Spleen (tissue), 11 donors: Measurements from ENCODE around the gene SLC35G6. TPM values are rescaled to one million over a fixed set of nuclear protein-coding genes. Genes with fewer than 3 reads are reported as not detected.

Source experiments
- DNase-seq: peaks from one replicate; pipeline ENCODE4 v3.0.0-alpha.2; 2020
- H3K27ac ChIP-seq, 8 donors: fragments of 200-600 bp; sonication (generic) in 7 of 8; 1 replicate in 4 of 8; 2 replicates in 4 of 8; pipeline versions ENCODE4 v1.5.0 to v1.8.0; 2016 to 2021; ENCODE audit warnings: inconsistent platforms in 4 of 8, mild to moderate bottlenecking in 4 of 8, moderate library complexity in 1 of 8
- H3K27me3 ChIP-seq, 7 donors: fragments of 200-600 bp; sonication (generic) in 6 of 7; replicated peaks in 1 of 7; 1 replicate in 4 of 7; 2 replicates in 3 of 7; pipeline versions ENCODE4 v1.5.0 to v1.8.0; 2016 to 2021; ENCODE audit warnings: inconsistent platforms in 3 of 7, mild to moderate bottlenecking in 1 of 7
- H3K36me3 ChIP-seq, 6 donors: fragments of 200-600 bp; sonication (generic) in 5 of 6; 1 replicate in 4 of 6; 2 replicates in 2 of 6; pipeline versions ENCODE4 v1.5.0 to v1.8.0; 2016 to 2021; ENCODE audit warnings: inconsistent platforms in 2 of 6
- H3K4me1 ChIP-seq, 6 donors: fragments of 200-600 bp; sonication (generic) in 5 of 6; 1 replicate in 3 of 6; 2 replicates in 3 of 6; pipeline versions ENCODE4 v1.5.0 to v1.8.0; 2016 to 2021; ENCODE audit warnings: inconsistent platforms in 3 of 6
- H3K4me3 ChIP-seq, 8 donors: fragments of 200-600 bp; sonication (generic) in 7 of 8; 1 replicate in 4 of 8; 2 replicates in 4 of 8; pipeline versions ENCODE4 v1.5.0 to v1.8.0; 2016 to 2021; ENCODE audit warnings: inconsistent platforms in 4 of 8, mild to moderate bottlenecking in 4 of 8, moderate library complexity in 2 of 8
- H3K9me3 ChIP-seq, 8 donors: fragments of 200-600 bp; sonication (generic) in 7 of 8; 1 replicate in 4 of 8; 2 replicates in 4 of 8; pipeline versions ENCODE4 v1.5.0 to v1.8.0; 2016 to 2021; ENCODE audit warnings: inconsistent platforms in 4 of 8
- CTCF ChIP-seq, 11 experiments: fragments of 200-600 bp in 7 of 11; fragments of 450-650 bp in 4 of 11; sonication (generic) in 4 of 11; IDR thresholded peaks in 8 of 11; conservative IDR thresholded peaks in 3 of 11; 1 replicate in 7 of 11; 2 replicates in 4 of 11; pipeline versions ENCODE4 v1.4.0 to v1.8.0; 2016 to 2021; ENCODE audit warnings: antibody characterized with exemption in 11 of 11, inconsistent platforms in 4 of 11, mild to moderate bottlenecking in 1 of 11
- POLR2A ChIP-seq, 3 donors: fragments of 450-650 bp; IDR thresholded peaks; one replicate each; pipeline ENCODE4 v1.5.1; 2017; ENCODE audit warnings: antibody characterized with exemption in 3 of 3, mild to moderate bottlenecking in 1 of 3
- POLR2AphosphoS5 ChIP-seq, 3 donors: sonication (generic); formaldehyde crosslinking; IDR thresholded peaks; one replicate each; pipeline ENCODE4 v1.5.1; 2017; ENCODE audit warnings: antibody characterized with exemption in 3 of 3
- WGBS, 5 donors: extraction: QIAGEN DNeasy Blood & Tissue Kit in 3 of 5; methylation state at CpG; one replicate each; pipeline versions ENCODE4 v1.1.5 to v1.1.7; 2013 to 2018; 5-methylcytosine and 5-hydroxymethylcytosine counted together
- intact Hi-C: fragments of 100-400 bp; cut with DNase I; formaldehyde crosslinking; loops from one replicate; pipeline ENCODE4 v1.15.0; 2023; ENCODE audit warnings: low total_unique reads
- polyA plus RNA-seq, 3 donors: library from polyadenylated mRNA; stranded (reverse); fragments of 200-250 nt; gene quantifications; one replicate each; pipeline ENCODE4 v1.2.1, GENCODE V29; 2013
- total RNA-seq, 7 donors: library from RNA; depleted of rRNA in 3 of 7; stranded (reverse); fragments of >200 nt in 3 of 7; fragmentation: NEBNext Ultra II Directional in 4 of 7; extraction: Animal tissue kit (Norgen Biotek cat#: 25700) in 4 of 7; gene quantifications; one replicate each; pipeline versions ENCODE4 v1.1.0 to v1.2.1, GENCODE V29; 2016 to 2021
- donor health status: healthy with polysubstance abuse.
- donor health status: DM: no; HTN: no; CAD: no; lungs with moderate emphysema.
- donor health status: DM: no; HTN: no; CAD: no.
- donor health status: Bipolar disorder and iron deficiency.
- donor health status: healthy.
- donor health status: DM: no; HTN: no; CAD: no.
- donor health status: DM: yes; HTN: yes; CAD: no.

The SLC35G6 gene
- total and polyA plus RNA-seq, 10 donors: 0.13 TPM; not detected in 9

DNA sequence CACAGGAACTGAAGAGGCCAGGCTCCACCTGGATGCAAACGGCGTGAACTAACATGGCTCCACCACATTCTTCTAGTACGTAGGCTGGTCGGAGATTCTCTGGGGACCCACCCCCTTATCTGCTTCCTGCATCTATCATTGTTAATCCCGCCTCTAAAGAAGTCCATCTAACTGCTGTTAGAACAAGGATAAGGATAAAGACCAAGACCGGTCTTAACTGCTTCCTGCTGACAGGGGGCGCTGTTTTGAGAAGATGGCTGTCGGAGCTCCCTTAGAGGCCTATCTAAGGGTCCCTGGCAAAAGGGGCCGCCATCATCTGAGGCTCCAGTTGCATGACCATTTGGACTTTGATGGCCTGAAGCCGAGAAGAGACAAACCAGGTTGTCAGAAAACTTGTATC is 41.8 kb downstream of the SLC35G6 start:
- 38 to 52% (median 41%) methylated on average over 10 of the region's 10 CpGs for whole genome bisulfite sequencing, 5 donors
- intact Hi-C loops: no loop called here
- Histone ChIP-seq H3K4me3 (no peak overlapping the region), H3K27me3 (no peaks in the 10 kb centered on the region), H3K9me3 (peaks cover 0 to 14% (median under 1%) of the 10 kb centered on the region in 8 donors), H3K27ac (no peak overlapping the region), H3K4me1 (peaks cover 0 to 7% (median 0%) of the 10 kb centered on the region in 6 donors), H3K36me3 (no peaks in the 10 kb centered on the region)
- DNase-seq: peak; percentile 80
- TF ChIP-seq POLR2AphosphoS5 (IDR thresholded peaks at IDR 0.05): no peak
- peak in 10 of 11 experiments; percentile 19 to 71 (median 62) for TF ChIP-seq CTCF (IDR thresholded peaks at IDR 0.05 in 8 of 11, conservative IDR thresholded peaks at IDR 0.05 in 3 of 11)

- intact Hi-C loops: no loop called here
- no peak for DNase-seq
- Histone ChIP-seq H3K27me3 (no peaks in the 10 kb centered on the region), H3K9me3 (peaks cover 0 to 39% (median 20%) of the 10 kb centered on the region in 8 donors), H3K27ac (no peak overlapping the region), H3K4me1 (no peaks in the 10 kb centered on the region), H3K4me3 (no peak overlapping the region), H3K36me3 (no peaks in the 10 kb centered on the region)
- TF ChIP-seq POLR2AphosphoS5 (IDR thresholded peaks at IDR 0.05) (no peak), CTCF (IDR thresholded peaks at IDR 0.05 in 8 of 11, conservative IDR thresholded peaks at IDR 0.05 in 3 of 11) (no peak), POLR2A (IDR thresholded peaks at IDR 0.05) (no peak)
Observed at GRCh38 chr17:7528842-7529241, 47.6 kb downstream of the SLC35G6 start.

- H3K27ac ChIP-seq: no peak overlapping the region
Observed at GRCh38 chr17:7530023-7530900, 49.0 kb downstream of the SLC35G6 start.

More at GRCh38 chr17:7530023-7530900, 49.0 kb downstream of the SLC35G6 start:
- H3K27me3 ChIP-seq: no peaks in the 10 kb centered on the region
- H3K4me1 ChIP-seq: no peaks in the 10 kb centered on the region
- TF ChIP-seq POLR2AphosphoS5 (IDR thresholded peaks at IDR 0.05): no peak
- no peak for TF ChIP-seq CTCF (IDR thresholded peaks at IDR 0.05 in 8 of 11, conservative IDR thresholded peaks at IDR 0.05 in 3 of 11)
- TF ChIP-seq POLR2A (IDR thresholded peaks at IDR 0.05): no peak
- H3K4me3 ChIP-seq: no peak overlapping the region
- no peak for DNase-seq
- H3K9me3 ChIP-seq: peaks cover 0 to 39% (median 20%) of the 10 kb centered on the region in 8 donors
- intact Hi-C loops: no loop called here
- no peaks in the 10 kb centered on the region for H3K36me3 ChIP-seq
- 79 to 94% (median 90%) methylated on average over 5 to 6 of the region's 6 CpGs for WGBS, 5 donors

Other genes with a start within 250 kb of the SLC35G6 start
Only the 30 nearest of the 40 such genes appear.
- 1 to 10 TPM in 1 of 7 donors, under 1 TPM in 6; 0.39 to 1.6 (median 0.51) TPM for gene SLC2A4, start 199.7 kb upstream of the SLC35G6 start, total RNA-seq
- gene SLC2A4, start 199.7 kb upstream of the SLC35G6 start, polyA plus RNA-seq: under 1 TPM; 0.07 to 0.56 (median 0.29) TPM
- gene YBX2, start 186.8 kb upstream of the SLC35G6 start, total RNA-seq: under 1 TPM in 3 of 7 donors, not detected in 4; 0.11 to 0.40 (median 0.19) TPM
- under 1 TPM; 0.09 to 0.22 (median 0.12) TPM for gene YBX2, start 186.8 kb upstream of the SLC35G6 start, polyA plus RNA-seq
- gene EIF5A, start 173.8 kb upstream of the SLC35G6 start, total RNA-seq: 100 to 1,000 TPM; 117 to 326 (median 244) TPM
- gene EIF5A, start 173.8 kb upstream of the SLC35G6 start, polyA plus RNA-seq: 100 to 1,000 TPM; 310 to 426 (median 376) TPM
- gene GPS2, start 166.1 kb upstream of the SLC35G6 start, total RNA-seq: 100 to 1,000 TPM in 2 of 7 donors, 10 to 100 TPM in 5; 54.1 to 123 (median 65.4) TPM
- gene GPS2, start 166.1 kb upstream of the SLC35G6 start, polyA plus RNA-seq: 10 to 100 TPM; 56.6 to 73.2 (median 70.9) TPM
- gene NEURL4, start 152.1 kb upstream of the SLC35G6 start, total RNA-seq: 10 to 100 TPM; 16.5 to 53.9 (median 44.3) TPM
- gene NEURL4, start 152.1 kb upstream of the SLC35G6 start, polyA plus RNA-seq: 10 to 100 TPM; 17.6 to 48.6 (median 36.3) TPM
- 100 to 1,000 TPM; 118 to 312 (median 208) TPM for gene ACAP1, start 144.9 kb upstream of the SLC35G6 start, total RNA-seq
- 100 to 1,000 TPM; 126 to 266 (median 245) TPM for gene ACAP1, start 144.9 kb upstream of the SLC35G6 start, polyA plus RNA-seq
- gene KCTD11, start 129.3 kb upstream of the SLC35G6 start, total RNA-seq: 10 to 100 TPM in 1 of 7 donors, 1 to 10 TPM in 6; 7.7 to 10.0 (median 9.1) TPM
- gene KCTD11, start 129.3 kb upstream of the SLC35G6 start, polyA plus RNA-seq: 10 to 100 TPM in 1 of 3 donors, 1 to 10 TPM in 2; 5.4 to 12.0 (median 6.0) TPM
- gene TMEM95, start 126.3 kb upstream of the SLC35G6 start, total RNA-seq: not detected
- not detected for gene TMEM95, start 126.3 kb upstream of the SLC35G6 start, polyA plus RNA-seq
- 10 to 100 TPM in 1 of 7 donors, 1 to 10 TPM in 6; 4.2 to 16.2 (median 6.4) TPM for gene TNK1, start 100.4 kb upstream of the SLC35G6 start, total RNA-seq
- 1 to 10 TPM; 6.6 to 8.7 (median 8.3) TPM for gene TNK1, start 100.4 kb upstream of the SLC35G6 start, polyA plus RNA-seq
- 10 to 100 TPM; 34.1 to 63.2 (median 51.1) TPM for gene PLSCR3, start 86.9 kb upstream of the SLC35G6 start, total RNA-seq
- 10 to 100 TPM; 31.3 to 45.9 (median 33.3) TPM for gene PLSCR3, start 86.9 kb upstream of the SLC35G6 start, polyA plus RNA-seq
- 10 to 100 TPM; 39.1 to 82.5 (median 50.3) TPM for gene TMEM256, start 77.3 kb upstream of the SLC35G6 start, total RNA-seq
- gene TMEM256, start 77.3 kb upstream of the SLC35G6 start, polyA plus RNA-seq: 100 to 1,000 TPM; 175 to 193 (median 179) TPM
- 10 to 100 TPM in 6 of 7 donors, 1 to 10 TPM in 1; 8.7 to 23.0 (median 13.0) TPM for gene NLGN2, start 73.6 kb upstream of the SLC35G6 start, total RNA-seq
- gene NLGN2, start 73.6 kb upstream of the SLC35G6 start, polyA plus RNA-seq: 1 to 10 TPM; 2.2 to 6.5 (median 4.3) TPM
- not detected for gene SPEM1, start 61.1 kb upstream of the SLC35G6 start, total RNA-seq
- gene SPEM1, start 61.1 kb upstream of the SLC35G6 start, polyA plus RNA-seq: not detected
- gene SPEM2, start 55.8 kb upstream of the SLC35G6 start, total RNA-seq: not detected
- gene SPEM2, start 55.8 kb upstream of the SLC35G6 start, polyA plus RNA-seq: not detected
- gene SPEM3, start 52.6 kb upstream of the SLC35G6 start, total RNA-seq: not detected
- not detected for gene SPEM3, start 52.6 kb upstream of the SLC35G6 start, polyA plus RNA-seq
- 10 to 100 TPM in 5 of 7 donors, 1 to 10 TPM in 2; 7.1 to 17.4 (median 10.9) TPM for gene TMEM102, start 46.0 kb upstream of the SLC35G6 start, total RNA-seq
- gene TMEM102, start 46.0 kb upstream of the SLC35G6 start, polyA plus RNA-seq: 1 to 10 TPM; 4.7 to 9.8 (median 7.8) TPM
- 1 to 10 TPM; 1.0 to 5.5 (median 3.2) TPM for gene FGF11, start 41.9 kb upstream of the SLC35G6 start, total RNA-seq
- gene FGF11, start 41.9 kb upstream of the SLC35G6 start, polyA plus RNA-seq: 1 to 10 TPM; 1.5 to 3.5 (median 2.0) TPM
- 10 to 100 TPM in 5 of 7 donors, 1 to 10 TPM in 2; 7.3 to 12.9 (median 11.4) TPM for gene CHRNB1, start 36.4 kb upstream of the SLC35G6 start, total RNA-seq
- gene CHRNB1, start 36.4 kb upstream of the SLC35G6 start, polyA plus RNA-seq: 10 to 100 TPM in 2 of 3 donors, 1 to 10 TPM in 1; 7.3 to 12.4 (median 11.1) TPM
- 10 to 100 TPM; 38.7 to 68.8 (median 46.5) TPM for gene ZBTB4, start 1.8 kb upstream of the SLC35G6 start, total RNA-seq
- 10 to 100 TPM; 10.5 to 23.7 (median 12.3) TPM for gene ZBTB4, start 1.8 kb upstream of the SLC35G6 start, polyA plus RNA-seq
- 100 to 1,000 TPM; 108 to 196 (median 173) TPM for gene POLR2A, start 2.9 kb downstream of the SLC35G6 start, total RNA-seq
- 10 to 100 TPM in 1 of 3 donors, 1 to 10 TPM in 2; 8.2 to 26.0 (median 8.8) TPM for gene POLR2A, start 2.9 kb downstream of the SLC35G6 start, polyA plus RNA-seq
- 10 to 100 TPM; 37.4 to 64.6 (median 60.5) TPM for gene TNFSF12, start 67.6 kb downstream of the SLC35G6 start, total RNA-seq
- 10 to 100 TPM; 46.5 to 65.0 (median 49.3) TPM for gene TNFSF12, start 67.6 kb downstream of the SLC35G6 start, polyA plus RNA-seq
- 10 to 100 TPM; 14.5 to 54.0 (median 31.6) TPM for gene TNFSF13, start 77.3 kb downstream of the SLC35G6 start, total RNA-seq
- 10 to 100 TPM; 19.9 to 23.4 (median 20.5) TPM for gene TNFSF13, start 77.3 kb downstream of the SLC35G6 start, polyA plus RNA-seq
- 10 to 100 TPM; 36.3 to 71.7 (median 42.9) TPM for gene SENP3, start 80.5 kb downstream of the SLC35G6 start, total RNA-seq
- gene SENP3, start 80.5 kb downstream of the SLC35G6 start, polyA plus RNA-seq: 10 to 100 TPM; 43.1 to 52.7 (median 45.6) TPM
- gene CD68, start 98.2 kb downstream of the SLC35G6 start, total RNA-seq: 100 to 1,000 TPM; 177 to 387 (median 271) TPM
- 100 to 1,000 TPM in 1 of 3 donors, 10 to 100 TPM in 2; 52.5 to 236 (median 86.1) TPM for gene CD68, start 98.2 kb downstream of the SLC35G6 start, polyA plus RNA-seq
- gene MPDU1, start 102.4 kb downstream of the SLC35G6 start, total RNA-seq: 100 to 1,000 TPM in 1 of 7 donors, 10 to 100 TPM in 6; 35.5 to 163 (median 51.2) TPM
- 10 to 100 TPM; 42.7 to 73.0 (median 59.5) TPM for gene MPDU1, start 102.4 kb downstream of the SLC35G6 start, polyA plus RNA-seq
- gene SOX15, start 108.6 kb downstream of the SLC35G6 start, total RNA-seq: 1 to 10 TPM in 1 of 7 donors, under 1 TPM in 2, not detected in 4; 0.41 to 1.7 (median 0.64) TPM
- under 1 TPM; 0.20 to 0.44 (median 0.32) TPM for gene SOX15, start 108.6 kb downstream of the SLC35G6 start, polyA plus RNA-seq
- 10 to 100 TPM; 17.7 to 29.3 (median 26.7) TPM for gene FXR2, start 133.5 kb downstream of the SLC35G6 start, total RNA-seq
- 10 to 100 TPM; 18.9 to 26.9 (median 20.4) TPM for gene FXR2, start 133.5 kb downstream of the SLC35G6 start, polyA plus RNA-seq
- gene SAT2, start 146.4 kb downstream of the SLC35G6 start, total RNA-seq: 10 to 100 TPM; 65.1 to 98.6 (median 80.6) TPM
- 100 to 1,000 TPM; 116 to 229 (median 191) TPM for gene SAT2, start 146.4 kb downstream of the SLC35G6 start, polyA plus RNA-seq
- 1 to 10 TPM in 2 of 7 donors, under 1 TPM in 3, not detected in 2; 0.49 to 1.9 (median 0.70) TPM for gene SHBG, start 148.7 kb downstream of the SLC35G6 start, total RNA-seq
- under 1 TPM; 0.27 to 0.35 (median 0.28) TPM for gene SHBG, start 148.7 kb downstream of the SLC35G6 start, polyA plus RNA-seq
- 10 to 100 TPM in 1 of 7 donors, 1 to 10 TPM in 6; 3.8 to 10.1 (median 5.1) TPM for gene ATP1B2, start 169.5 kb downstream of the SLC35G6 start, total RNA-seq
- under 1 TPM; 0.26 to 0.56 (median 0.54) TPM for gene ATP1B2, start 169.5 kb downstream of the SLC35G6 start, polyA plus RNA-seq